ENCODE results near the gene EDNRB.
"Not testable (repeated sequence)": the region's sequence is repeated elsewhere in the genome, so short reads cannot be mapped to it uniquely, and the experiment has no call there.

Gene EDNRB

DNA sequence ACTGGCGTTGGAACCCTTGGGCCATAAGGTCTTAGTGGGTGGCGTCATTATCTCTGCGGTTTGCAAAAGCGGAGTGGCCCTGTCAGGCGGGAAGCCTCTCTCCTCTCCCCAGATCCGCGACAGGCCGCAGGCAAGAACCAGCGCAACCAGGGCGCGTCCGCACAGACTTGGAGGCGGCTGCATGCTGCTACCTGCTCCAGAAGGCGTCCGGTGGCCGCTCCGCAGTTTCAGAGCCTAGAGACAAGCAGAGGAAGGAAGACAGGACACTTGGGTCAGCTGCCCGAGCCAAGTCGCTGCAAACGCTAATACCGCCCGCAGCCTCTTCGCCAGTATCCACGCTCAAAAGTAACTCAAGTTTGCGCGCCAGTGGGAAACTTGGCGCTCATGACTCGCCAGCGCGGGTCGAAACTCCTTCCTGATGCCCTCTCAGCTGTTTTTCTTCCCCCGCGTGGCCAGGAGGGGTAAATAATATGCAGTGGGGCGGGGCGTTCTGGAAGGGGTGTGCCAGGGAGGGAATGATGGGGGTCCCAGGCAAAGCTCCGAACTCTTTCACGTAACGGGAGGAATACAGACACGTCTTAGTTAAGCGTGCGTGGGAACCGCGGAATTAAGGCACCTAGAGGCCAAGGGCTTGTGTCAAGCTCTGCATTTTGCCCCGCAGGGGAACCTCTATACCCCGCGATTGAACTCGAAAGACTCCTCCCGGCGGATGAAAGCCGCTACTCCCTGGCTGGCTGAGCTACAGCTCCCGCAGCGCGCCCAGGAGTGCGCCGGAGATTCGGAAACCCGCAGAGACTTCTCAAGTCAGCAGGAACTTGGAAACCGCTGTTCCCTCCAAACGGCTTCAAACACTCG lies at the start of gene EDNRB:
Gene EDNRB, minus strand, starts transcription at position 441 of the 855 bp plus-strand sequence. Its CDS starts 258 bp downstream, at position 183.
- no peak for DNase-seq

DNA sequence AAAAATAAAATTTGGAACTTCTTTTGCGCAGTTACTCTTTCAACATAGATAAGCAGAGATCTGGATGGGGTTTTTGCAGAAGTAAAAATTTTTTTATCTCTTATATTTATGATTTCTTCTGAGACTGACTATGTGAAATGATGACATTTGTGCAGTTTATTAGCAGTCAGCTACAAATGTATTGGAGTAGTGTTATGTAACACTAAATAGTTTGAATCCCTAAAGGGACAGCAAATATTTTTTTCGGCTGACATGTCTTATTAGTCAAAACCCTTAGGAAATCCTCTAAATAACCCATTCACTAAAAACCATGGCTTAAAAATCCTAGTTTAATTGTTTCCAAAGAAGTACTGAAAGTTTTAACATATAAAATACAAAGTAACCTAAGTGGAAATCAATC lies 48.0 kb upstream of the EDNRB start:
- DNase-seq: no peak

DNA sequence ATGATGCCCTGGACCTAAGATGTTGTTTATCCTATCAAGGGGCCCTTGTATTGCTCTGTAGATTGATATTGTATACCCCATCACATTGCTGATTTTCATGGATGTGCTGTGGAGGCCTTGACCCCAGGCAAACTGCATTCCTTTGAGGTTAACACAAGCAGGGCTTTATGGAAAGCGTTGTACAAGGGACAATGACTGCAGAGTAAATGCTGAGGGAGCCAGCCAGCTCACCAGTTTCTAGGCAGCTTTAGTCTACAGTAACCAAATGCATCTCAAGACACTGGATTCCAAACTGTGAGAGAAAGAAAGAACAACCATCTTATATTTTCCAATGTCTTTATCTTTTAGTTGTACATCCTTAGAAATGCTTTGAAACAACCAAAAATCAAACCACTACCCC lies 34.1 kb upstream of the EDNRB start:
- DNase-seq: no peak

DNA sequence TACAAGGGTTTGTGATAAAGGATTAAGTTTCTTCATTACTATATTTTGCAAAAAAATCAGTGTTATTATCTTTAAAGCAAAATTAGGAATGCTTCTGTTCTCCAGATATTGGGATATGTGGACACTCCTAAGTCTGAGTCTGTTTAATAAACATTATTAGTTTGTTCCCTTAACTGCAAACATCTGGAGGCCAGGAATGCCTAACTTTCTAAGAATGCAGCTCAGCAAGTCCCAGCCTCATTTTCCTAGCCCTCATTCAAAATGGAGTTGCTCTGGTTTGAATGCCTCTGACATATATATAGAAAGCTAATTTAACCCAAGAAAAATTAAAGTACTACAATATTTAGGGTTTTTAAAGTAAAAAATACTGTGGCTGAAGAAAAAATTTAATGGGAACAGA lies 33.6 kb upstream of the EDNRB start:
- no peak for DNase-seq

DNA sequence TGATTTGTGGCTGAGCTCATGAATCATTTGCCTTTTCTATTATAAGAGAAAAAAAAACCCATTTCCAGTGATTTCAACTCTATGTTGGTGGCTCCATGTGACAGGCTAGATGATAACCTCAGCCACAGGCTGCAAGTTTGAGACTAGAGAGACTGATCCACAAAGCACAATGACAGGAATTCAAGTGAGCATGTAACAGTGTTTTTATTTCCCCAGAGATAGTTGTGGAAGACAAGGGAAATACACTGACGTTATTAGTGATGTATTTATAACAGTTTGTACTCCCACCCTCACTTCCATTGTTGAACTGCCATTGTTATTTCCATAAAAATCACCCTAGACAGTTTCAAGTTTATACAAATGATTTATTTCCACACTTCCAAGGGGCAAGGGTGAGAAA lies 27.9 kb upstream of the EDNRB start:
- DNase-seq: no peak

DNA sequence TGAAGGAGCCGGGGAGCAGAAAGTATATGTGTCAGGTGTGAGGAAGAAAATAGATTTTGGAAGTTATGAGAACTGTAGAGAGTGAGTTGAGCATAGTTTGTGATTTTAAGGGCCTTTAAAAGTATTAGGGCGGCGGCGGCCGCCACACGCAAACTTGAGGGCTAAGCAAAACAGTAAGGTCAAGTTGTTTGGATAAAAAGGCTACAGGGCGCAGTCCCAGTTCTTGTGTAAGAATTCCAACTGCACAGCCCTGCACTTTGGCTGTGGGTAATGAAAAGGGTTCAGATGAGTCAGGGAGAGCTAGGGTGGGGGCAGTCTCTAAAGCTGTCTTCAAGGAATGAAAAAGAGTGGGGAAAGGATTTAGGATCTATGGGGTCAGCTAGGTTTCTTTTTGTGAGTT lies 16.4 kb upstream of the EDNRB start:
- not testable (repeated sequence) for DNase-seq

DNA sequence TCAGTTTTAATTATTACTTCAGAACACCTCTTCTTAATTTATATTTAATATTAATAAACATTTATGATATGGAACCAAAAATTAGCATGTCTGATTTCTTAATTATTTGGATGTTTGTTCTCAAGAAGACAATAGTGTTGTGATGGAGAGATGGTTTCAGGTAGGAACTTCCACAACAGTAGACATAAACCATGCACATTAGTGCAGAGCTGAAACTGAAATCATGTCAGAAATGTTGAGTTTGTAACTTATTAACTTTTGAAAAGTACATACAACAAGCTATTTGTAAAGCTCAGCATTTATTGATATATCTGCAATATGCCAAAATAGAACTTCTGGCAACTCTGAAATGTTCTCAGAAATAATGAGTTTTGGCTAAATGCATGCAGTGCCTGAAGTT lies 11.8 kb upstream of the EDNRB start:
- DNase-seq: no peak

DNA sequence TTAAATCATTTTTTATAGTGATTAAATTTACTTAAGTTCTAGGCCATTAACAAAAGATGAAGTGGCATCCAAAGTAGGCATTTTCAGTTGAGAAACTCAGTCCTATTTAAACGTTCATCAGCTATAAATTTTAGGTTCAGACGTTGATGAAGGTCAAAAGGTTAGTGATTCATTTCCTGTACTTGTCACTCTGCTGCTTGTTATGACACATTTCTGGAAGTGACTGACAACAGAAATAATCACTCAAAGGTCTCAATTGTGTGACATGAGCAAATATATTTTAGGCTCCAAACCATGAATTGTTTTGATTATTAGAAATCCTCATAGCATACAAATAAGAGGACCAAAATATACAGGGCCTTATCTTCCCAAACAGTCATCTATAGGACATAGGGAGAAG lies 10.3 kb upstream of the EDNRB start:
- DNase-seq: no peak

DNA sequence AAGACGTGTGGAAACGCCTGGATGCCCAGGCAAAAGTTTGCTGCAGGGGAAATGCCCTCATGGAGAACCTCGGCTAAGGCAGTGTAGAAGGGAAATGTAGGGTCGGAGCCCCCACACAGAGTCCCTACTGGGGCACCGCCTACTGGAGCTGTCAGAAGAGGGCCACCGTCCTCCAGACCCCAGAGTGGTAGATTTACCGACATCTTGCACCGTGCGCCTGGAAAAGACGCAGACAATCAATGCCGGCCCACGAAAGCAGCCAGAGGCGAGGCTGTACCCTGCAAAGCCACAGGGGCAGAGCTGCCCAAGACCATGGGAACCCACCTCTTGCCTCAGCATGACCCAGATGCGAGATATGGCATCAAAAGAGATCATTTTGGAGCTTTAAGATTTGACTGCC lies 7.0 kb upstream of the EDNRB start:
- DNase-seq: no peak

DNA sequence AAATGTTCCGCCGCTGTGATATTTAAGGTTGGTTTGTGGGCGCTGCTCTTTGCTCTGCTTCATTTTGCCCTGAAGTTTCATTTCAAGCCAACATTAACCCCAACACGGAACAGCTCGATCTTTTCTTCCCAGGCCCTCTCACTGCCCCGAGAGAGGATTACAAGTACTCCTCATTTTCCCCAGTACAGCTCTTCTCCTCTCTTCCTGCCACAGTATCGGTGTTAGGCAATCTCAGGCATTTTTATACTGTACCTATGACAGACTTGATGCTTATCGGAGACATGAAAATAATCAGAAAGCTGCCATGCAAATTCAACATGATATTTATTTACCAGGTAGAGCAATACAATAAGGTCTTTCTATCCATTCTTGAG lies 1.3 kb upstream of the EDNRB start:
- no peak for DNase-seq

DNA sequence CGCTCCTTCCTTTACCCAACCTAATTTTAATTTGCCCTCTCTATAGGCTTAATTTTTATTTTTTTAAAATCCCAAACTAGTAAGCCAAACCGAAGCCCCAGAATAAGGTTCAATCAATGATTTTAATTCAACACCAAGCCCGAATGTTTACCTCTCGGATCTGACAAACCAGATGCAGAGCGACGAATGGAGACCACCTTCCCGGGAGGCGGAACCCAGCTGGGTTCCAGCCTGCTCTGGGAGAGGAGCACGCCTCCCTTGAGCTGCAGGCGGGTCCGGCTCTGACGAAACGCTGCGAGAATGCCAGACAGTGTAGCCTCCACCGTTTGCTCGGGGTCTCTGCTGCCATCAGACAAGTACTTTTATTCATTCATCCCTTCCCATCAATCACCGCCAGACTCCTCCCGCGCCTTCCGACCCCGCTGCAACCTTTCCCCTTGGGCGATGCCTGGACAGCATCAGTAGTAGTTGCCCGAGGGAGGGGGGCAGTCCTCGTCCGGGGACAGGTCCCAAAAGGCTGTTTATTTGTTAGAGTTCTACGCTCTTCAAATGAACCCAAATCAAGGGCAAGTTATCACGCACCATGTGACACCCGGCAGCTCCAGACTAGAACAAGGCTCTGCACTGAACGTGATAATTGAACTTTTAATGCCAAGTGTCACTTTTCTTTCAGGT lies 752 bp upstream of the EDNRB start:
- no peak for DNase-seq

DNA sequence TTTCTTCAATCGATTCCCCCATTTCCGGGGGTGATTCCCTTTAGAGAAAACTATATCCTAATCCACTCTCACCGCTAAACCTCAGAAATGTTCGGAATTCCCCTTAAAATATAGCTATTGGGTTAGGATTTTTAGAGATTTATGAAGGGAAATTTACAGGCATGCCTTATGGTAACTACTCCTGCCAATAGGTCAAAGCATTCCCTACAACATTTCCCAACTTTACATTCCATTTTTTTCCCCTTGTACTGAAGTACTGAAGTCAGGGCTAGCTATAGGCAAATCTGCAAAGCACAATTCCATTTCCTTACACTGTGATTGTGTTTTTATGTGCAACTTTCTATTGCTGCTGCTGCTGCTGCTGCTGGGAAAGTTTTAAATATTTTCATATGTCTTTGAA lies 2.1 kb downstream of the EDNRB start:
- no peak for DNase-seq

DNA sequence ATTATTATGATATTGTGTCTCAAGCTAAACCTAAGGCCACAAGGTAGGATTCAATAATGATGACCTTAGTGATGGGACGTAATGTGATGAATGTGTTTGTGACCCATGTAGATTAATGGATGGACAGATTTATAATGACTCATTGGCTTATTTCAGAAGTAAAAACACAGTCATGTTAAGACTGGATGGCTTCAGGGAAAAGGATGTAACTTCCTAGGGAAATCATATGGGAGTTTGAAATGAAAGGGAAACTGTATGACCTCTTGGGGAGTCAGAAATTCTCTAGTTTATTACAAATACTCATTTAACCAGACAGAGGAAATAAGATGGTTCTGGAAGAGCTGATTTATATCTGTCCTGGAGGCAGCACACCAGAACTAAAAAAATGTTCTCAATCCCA lies 2.9 kb downstream of the EDNRB start:
- DNase-seq: no peak

DNA sequence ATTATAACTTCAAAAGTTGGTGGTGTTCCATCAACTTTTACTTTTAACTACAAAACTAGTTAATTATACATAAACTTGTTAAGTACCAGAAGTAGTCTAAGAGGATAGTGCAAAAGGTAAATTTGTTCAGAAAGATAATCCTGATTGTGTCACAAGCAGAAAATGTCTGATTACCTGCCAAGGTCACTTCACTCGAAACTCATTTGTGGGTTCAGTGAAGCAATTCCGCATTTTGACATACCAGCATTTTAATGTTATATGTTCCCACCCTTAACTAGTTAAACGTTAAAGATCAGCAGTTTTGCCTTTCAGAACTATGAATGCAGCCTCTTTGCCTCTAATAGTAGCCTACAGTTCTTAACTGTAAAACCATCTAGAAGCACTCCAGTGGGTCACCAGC lies 5.6 kb downstream of the EDNRB start:
- no peak for DNase-seq

DNA sequence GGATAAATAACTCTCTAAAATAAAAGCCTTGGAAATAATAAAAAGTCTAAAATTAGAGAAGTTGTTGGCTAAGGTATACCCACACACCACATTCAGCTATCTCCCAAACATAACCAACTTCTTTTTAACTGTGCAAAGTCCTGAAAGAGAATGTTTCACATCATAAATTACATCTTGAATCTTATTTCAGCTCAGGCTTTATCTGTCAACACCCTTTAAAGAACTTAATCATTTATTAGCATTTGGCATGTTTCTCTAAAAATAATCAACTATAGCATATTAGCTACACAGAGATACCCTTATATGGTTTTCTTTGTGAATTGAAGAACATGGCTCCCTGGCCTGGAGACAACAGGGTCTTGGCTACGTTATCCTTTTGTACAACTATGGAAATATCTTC lies 6.9 kb downstream of the EDNRB start:
- no peak for DNase-seq

DNA sequence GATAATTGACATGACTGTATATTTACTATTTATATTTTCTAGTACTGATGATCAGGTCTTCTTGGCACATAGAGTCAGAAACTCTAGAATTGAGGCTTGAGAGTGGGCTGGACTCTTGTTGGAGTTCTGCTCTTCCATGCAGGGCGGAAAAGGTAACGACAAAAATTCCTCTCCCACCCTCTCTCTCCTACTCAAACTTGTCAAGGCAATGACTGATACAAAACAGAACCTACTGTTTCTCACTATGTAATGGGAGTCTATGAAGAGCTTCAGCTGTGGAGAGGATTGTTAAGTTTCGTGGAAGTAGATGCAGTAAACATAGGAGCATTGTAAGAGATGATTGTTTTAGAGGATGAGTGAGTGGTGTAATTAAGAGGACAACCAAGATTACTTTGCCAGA lies 8.8 kb downstream of the EDNRB start:
- no peak for DNase-seq

DNA sequence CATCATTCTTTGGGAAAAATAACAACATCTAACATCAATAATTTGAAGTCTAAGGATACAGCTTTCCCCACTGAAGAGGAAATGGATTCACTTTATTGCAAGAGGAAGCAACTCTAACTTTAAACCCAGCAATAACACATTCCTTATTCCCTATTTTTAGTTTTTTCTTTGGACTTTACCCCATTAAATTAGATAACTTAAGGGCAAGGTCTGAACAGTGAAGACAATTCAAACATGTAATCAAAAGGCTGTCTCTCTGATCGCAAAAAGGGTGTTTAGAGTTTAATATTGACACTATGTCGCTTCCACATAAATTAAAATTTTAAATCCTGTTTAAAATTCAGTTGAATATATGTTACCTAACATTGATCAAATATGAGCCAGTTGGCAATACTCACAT lies 10.1 kb downstream of the EDNRB start:
- no peak for DNase-seq

DNA sequence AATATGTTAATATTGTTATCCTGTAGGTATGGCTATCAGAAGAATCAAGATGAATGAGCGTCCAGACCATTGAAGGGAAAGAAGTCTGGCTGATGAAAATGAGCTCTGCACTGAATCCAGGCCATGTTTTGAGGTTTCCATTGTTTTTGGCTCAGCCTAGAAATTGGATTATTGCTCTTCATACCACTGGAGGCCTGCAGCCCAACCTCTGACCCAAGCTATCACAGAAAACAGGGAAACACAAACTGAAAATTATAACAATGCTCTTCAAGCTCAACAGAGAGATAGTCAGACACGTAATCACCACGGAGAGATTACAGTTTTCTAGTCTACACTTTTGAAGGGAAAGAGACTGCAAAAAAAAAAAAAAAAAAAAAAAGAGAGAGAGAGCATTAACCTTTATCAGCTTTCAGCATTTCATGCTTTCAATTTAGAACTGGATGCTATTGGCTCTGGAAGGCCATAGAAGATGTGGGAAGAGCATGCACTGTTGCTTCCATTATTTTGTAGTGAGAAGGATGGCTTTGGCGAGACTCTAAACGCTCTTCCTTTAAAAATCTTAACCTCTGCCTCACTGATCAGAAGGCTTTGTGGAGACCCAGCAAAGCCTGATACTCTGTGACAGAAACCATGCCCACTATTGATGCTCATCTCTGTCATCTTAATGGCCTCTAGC lies 10.8 kb downstream of the EDNRB start:
- DNase-seq: no peak

DNA sequence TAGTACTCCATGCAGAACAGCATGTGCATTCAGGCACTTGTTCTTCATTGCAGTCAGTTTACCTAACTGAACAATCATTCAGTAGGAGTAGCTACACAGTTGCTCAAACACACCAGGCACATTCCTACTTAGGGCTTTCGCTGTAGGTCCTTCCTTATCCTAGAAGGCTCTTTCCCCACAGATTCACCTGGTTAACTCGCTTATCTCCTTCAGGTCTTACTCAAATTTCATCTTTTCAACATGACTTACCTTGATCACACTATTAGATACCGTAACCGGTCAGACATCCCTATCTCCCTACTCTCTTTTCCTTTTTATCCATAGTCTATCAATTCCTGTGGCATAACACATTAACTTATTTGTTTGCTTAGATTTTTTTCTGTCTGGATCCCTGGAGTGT lies 14.6 kb downstream of the EDNRB start:
- no peak for DNase-seq

DNA sequence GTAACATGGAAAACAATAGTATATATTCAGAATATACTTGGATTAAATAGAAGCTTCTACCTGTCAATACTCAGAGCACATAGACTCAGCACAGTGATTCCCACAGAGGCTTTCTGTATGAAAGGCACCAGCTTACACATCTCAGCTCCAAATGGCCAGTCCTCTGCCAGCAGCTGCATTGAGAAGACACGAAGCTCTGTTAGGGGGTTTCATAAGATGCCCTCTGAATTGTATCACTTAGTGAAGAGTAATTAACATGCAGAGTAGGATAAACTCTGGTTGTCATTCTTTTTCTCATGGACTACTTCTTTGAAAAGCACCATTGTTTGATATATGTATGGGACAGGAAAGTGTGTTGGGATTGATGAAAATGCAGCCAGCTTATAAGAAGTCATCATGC lies 15.2 kb downstream of the EDNRB start:
- DNase-seq: no peak

DNA sequence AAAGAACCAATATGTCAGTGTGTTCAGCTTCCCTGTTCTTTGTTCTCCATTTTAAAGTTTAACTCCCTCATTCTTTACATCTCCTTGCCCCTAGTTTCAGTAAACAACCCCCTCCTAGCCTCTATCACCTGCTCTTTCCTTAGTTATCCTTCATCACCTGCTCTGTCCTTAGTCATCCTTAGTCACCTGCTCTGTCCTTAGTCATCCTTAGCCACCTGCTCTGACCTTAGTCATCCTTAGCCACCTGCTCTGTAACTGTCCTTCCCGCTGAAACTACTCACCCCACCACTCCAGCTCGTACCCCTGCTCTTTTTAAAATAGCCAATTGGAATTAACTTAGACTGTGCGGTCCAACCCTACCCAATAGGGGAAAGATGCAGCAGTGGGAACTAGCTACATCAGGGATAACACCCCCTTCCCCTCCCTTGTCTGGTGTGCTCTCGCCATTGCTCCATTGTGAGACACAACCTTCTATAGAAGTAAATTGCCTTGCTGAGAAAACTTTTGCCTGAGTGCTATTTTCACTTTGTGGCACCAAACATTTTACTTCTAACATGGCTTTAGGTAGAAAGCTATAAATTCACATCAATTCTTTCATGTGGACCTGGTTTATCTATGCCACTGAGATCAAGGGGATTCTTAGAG lies 16.2 kb downstream of the EDNRB start:
- DNase-seq: no peak

DNA sequence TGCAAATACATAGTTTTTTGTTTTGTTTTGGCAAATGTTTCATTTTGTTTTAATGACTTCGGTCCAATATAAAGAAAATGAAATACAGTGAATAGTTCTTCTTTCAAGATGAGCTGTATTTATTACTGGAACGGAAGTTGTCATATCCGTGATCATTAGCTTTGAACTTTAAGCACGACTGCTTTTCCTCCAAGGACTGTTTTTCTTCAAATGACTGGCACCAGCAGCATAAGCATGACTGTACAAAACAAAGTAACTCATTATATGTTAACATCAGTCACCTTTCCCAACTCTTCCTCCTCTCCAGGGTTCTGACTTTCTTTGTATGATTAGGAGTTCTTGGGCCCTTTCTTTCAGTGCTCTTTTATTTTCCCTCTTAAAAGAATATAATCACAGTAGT lies 20.5 kb downstream of the EDNRB start:
- no peak for DNase-seq

DNA sequence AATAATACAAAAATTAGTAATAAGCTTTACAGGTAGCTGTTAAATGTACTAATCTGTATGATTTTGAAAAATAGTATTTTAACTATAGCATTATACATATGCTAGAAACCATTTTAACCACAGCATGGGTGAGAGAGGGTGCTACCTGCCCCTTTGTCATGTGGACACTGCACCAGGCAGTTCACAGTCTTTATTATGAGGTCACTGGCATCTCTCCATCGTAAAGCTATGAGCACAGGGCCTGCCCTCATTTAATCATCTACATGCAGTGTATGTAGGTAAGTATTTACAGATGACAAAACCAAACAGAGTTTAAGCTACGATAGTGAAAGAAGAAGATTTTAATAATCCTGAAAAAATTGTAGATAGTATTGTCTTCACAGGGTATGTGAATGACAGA lies 21.7 kb downstream of the EDNRB start:
- DNase-seq: no peak

DNA sequence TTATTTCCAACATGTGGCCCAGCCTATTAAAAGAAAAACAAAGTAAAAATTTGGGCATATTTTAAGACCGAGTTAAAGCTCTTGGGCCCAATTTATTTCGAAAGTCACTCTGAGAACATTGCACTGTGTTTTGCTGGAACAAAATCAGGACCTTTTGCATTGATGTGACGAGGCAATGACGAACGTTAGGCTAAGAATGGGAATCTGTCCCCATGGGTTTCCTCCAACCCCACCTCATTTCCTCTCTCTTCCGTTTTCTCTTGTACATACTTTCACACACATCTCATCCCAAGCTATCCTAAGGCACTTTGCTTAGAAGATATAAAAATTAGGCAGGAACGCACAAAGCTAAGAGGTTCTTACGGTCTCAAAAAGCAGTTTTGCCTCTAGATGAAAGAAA lies 22.1 kb downstream of the EDNRB start:
- no peak for DNase-seq
